Right lobe of liver (tissue), 6 donors: ENCODE data around the gene CACNB2. TPM values are rescaled to one million over a fixed set of nuclear protein-coding genes. Genes with fewer than 3 reads are reported as not detected.

Source experiments
- ATAC-seq, 4 donors: fragments of 200-7000 bp; cut with Tn5 transposase; one replicate each; pipeline ENCODE4 v1.9.1; 2020; ENCODE audit warnings: mild to moderate bottlenecking in 4 of 4, moderate library complexity in 4 of 4
- DNase-seq, 3 donors: peaks; one replicate each; pipeline ENCODE4 v3.0.0-alpha.2; 2020
- H3K27ac ChIP-seq, 3 donors: fragments of 200-600 bp; one replicate each; pipeline ENCODE4 v1.8.0; 2022
- H3K27me3 ChIP-seq, 2 donors: fragments of 200-600 bp; one replicate each; pipeline ENCODE4 v1.8.0; 2022
- H3K36me3 ChIP-seq, 4 donors: fragments of 200-600 bp; sonication (generic) in 1 of 4; one replicate each; pipeline versions ENCODE4 v1.5.1 to v1.8.0; 2017 to 2022; ENCODE audit warnings: control low read depth in 1 of 4
- H3K4me1 ChIP-seq, 4 donors: fragments of 200-600 bp; sonication (generic) in 1 of 4; one replicate each; pipeline versions ENCODE4 v1.5.1 to v1.8.0; 2017 to 2022; ENCODE audit warnings: control low read depth in 1 of 4
- H3K4me3 ChIP-seq, 3 donors: fragments of 200-600 bp; one replicate each; pipeline ENCODE4 v1.8.0; 2022
- H3K9me3 ChIP-seq, 4 donors: fragments of 200-600 bp; sonication (generic) in 1 of 4; one replicate each; pipeline versions ENCODE4 v1.5.1 to v1.8.0; 2017 to 2022; ENCODE audit warnings: control low read depth in 1 of 4
- CTCF ChIP-seq, 4 donors: fragments of 200-600 bp in 3 of 4; fragments of 450-650 bp in 1 of 4; IDR thresholded peaks; one replicate each; pipeline versions ENCODE4 v1.5.1 to v1.8.0; 2016 to 2022; ENCODE audit warnings: antibody characterized with exemption in 4 of 4, mild to moderate bottlenecking in 2 of 4
- POLR2A ChIP-seq: fragments of 450-650 bp; IDR thresholded peaks from one replicate; pipeline ENCODE4 v1.6.1; 2017; ENCODE audit warnings: antibody characterized with exemption, mild to moderate bottlenecking
- WGBS: methylation state at CpG from one replicate; pipeline ENCODE4 v1.1.6; 2018; ENCODE audit warnings: low coverage, low lambda C conversion rate; ENCODE audit not compliant: insufficient coverage; ENCODE audit errors: missing lambda C conversion rate; 5-methylcytosine and 5-hydroxymethylcytosine counted together
- intact Hi-C, 2 donors: fragments of 100-400 bp; cut with DNase I; formaldehyde crosslinking; loops; one replicate each; pipeline versions ENCODE4 v1.11.2 to v1.14.1; 2022
- total RNA-seq, 6 experiments: library from RNA; depleted of rRNA in 2 of 6; stranded (reverse); fragments of >200 nt in 2 of 6; fragmentation: NEBNext Ultra II Directional in 3 of 6; extraction: Animal tissue kit (Norgen Biotek cat#: 25700) in 3 of 6; gene quantifications; one replicate each; pipeline versions ENCODE4 v1.1.0 to v1.2.4, GENCODE V29; 2016 to 2023
- donor health status: DM: no; HTN: yes; CAD: no.
- donor health status: DM: no; HTN: no; CAD: no.
- donor health status: DM: no; HTN: no; CAD: no.
- donor health status: DM: no; HTN: yes; CAD: no.
- donor health status: DM: no; HTN: yes; CAD: no.

CACNB2 gene
- total RNA-seq, 6 experiments from 2014 or later: 0.12 to 1.8 (median 1.0) TPM; not detected in 1

GRCh38 chr10:18162021-18162627 lies 21.9 kb downstream of the CACNB2 start:
- ATAC-seq (no peak), DNase-seq (no peak)
- intact Hi-C loops: no loop called here
- WGBS: 54% methylated on average over 7 of the region's 7 CpGs
- TF ChIP-seq POLR2A: no peak
- TF ChIP-seq CTCF (IDR thresholded peaks at IDR 0.05): no peak
- H3K27ac ChIP-seq: no peak overlapping the region
- H3K36me3 ChIP-seq: no peaks in the 10 kb centered on the region
- no peaks in the 10 kb centered on the region for H3K27me3 ChIP-seq
- no peaks in the 10 kb centered on the region for H3K9me3 ChIP-seq
- H3K4me3 ChIP-seq: no peak overlapping the region
- H3K4me1 ChIP-seq: no peaks in the 10 kb centered on the region

- no peaks in the 10 kb centered on the region for H3K27me3 ChIP-seq
- intact Hi-C loops: no loop called here
- no peak for DNase-seq
- H3K27ac ChIP-seq: no peak overlapping the region
- H3K4me3 ChIP-seq: no peak overlapping the region
- ATAC-seq: no peak
- 16% methylated on average over 4 of the region's 4 CpGs for WGBS
- no peak for TF ChIP-seq CTCF (IDR thresholded peaks at IDR 0.05)
- no peaks in the 10 kb centered on the region for H3K4me1 ChIP-seq
- H3K9me3 ChIP-seq: no peaks in the 10 kb centered on the region
- H3K36me3 ChIP-seq: no peaks in the 10 kb centered on the region
These were observed 23.9 kb downstream of the CACNB2 start for GRCh38 chr10:18164093-18164492.

GRCh38 chr10:18164748-18165361 lies 24.6 kb downstream of the CACNB2 start:
- H3K36me3 ChIP-seq: no peaks in the 10 kb centered on the region
- no peak overlapping the region for H3K4me3 ChIP-seq
- no peak overlapping the region for H3K27ac ChIP-seq
- no peaks in the 10 kb centered on the region for H3K27me3 ChIP-seq
- no peak for DNase-seq
- WGBS: 73% methylated on average over 11 of the region's 11 CpGs
- no peaks in the 10 kb centered on the region for H3K4me1 ChIP-seq
- no peak for TF ChIP-seq CTCF (IDR thresholded peaks at IDR 0.05)
- TF ChIP-seq POLR2A: no peak
- H3K9me3 ChIP-seq: no peaks in the 10 kb centered on the region
- ATAC-seq: no peak
- intact Hi-C loops: no loop called here

DNA sequence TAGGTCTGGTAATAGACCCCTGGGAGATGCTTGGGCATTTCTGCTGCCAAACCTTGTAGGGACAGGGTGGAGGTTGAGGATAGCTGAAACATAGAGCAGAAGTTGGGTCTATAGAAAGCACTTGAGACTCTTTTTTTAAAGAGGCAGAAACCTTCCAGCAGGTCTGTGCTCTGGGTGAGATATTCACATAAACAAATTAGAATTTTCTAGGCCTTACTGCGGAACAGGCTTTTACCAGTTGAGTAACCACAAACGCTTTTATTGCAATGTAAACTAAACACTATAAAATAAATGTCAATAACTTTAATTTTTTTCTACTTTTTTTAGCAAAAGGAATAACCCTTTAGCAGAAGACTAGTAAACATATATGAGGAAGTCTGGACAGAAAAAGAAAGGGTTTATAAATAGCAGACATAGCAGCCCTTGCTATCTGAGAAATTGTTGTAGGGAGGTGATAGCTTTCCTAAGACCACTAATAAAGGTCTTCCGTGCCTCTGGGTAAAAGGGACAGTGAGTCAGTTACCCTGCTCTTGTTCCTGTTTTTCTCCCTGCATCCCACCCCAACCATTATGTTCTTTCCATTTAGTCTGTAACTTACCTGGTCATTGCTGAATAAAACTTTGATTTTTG lies 38.7 kb downstream of the CACNB2 start:
- Histone ChIP-seq H3K4me1 (no peaks in the 10 kb centered on the region), H3K9me3 (no peaks in the 10 kb centered on the region), H3K27ac (no peak overlapping the region), H3K36me3 (no peaks in the 10 kb centered on the region), H3K4me3 (no peak overlapping the region), H3K27me3 (no peaks in the 10 kb centered on the region)
- intact Hi-C loops: no loop called here
- ATAC-seq (no peak), DNase-seq (no peak)
- 34% methylated on average over 3 of the region's 3 CpGs for WGBS
- TF ChIP-seq POLR2A (no peak), CTCF (IDR thresholded peaks at IDR 0.05) (no peak)
